GM18498 (cell line): ENCODE data around the gene TMEM117.

Source experiments
- ATAC-seq: cut with Tn5 transposase; IDR thresholded peaks from one replicate; pipeline ENCODE4 v1.9.1; 2021; ENCODE audit warnings: mild to moderate bottlenecking, moderate library complexity; ENCODE audit not compliant: unreplicated experiment

The TMEM117 gene

DNA sequence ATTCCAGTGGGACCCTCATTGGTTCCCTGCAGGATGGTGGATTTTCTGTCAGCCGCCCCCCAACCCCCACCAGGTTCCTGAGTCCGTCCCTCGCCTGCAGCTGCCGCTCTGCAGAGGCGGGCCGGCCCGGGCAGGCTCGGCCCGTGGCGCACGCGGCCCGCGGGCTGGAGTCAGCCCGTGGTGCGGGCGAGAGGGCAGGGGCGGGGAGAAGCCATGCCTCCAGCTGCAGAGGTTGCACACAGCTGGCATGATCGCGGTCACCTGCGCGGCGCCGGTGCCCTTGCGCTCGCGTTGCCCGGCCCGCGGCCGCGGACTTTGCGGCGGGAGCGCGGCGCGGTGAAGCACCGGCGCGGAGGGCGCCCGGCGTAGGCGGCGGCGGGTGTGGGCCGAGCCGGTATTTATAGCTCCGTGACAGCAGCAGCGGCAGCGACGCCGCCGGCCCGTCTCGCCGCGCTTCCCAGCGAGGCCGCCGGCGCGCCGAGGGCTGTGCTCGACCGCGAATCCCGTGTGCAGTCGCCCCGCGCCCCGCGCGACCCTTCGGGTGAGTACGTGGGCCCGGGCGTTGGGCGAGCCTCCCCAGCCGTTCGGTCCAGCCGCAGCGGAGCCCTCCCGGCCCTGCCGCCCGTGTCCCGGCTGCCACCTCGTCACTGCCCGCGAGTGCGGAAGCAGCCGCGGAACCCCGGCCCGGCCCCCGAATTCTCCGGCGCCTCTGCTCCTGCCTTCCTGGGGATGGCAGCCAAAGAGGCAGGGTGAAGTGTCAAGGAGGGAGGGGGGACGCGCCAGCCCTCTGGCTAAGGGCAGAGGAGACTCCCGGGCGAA lies at the start of gene TMEM117:
TSS of gene TMEM117 (plus strand) at position 426 of the 819 bp plus-strand sequence.
- peak; percentile 80 for ATAC-seq

DNA sequence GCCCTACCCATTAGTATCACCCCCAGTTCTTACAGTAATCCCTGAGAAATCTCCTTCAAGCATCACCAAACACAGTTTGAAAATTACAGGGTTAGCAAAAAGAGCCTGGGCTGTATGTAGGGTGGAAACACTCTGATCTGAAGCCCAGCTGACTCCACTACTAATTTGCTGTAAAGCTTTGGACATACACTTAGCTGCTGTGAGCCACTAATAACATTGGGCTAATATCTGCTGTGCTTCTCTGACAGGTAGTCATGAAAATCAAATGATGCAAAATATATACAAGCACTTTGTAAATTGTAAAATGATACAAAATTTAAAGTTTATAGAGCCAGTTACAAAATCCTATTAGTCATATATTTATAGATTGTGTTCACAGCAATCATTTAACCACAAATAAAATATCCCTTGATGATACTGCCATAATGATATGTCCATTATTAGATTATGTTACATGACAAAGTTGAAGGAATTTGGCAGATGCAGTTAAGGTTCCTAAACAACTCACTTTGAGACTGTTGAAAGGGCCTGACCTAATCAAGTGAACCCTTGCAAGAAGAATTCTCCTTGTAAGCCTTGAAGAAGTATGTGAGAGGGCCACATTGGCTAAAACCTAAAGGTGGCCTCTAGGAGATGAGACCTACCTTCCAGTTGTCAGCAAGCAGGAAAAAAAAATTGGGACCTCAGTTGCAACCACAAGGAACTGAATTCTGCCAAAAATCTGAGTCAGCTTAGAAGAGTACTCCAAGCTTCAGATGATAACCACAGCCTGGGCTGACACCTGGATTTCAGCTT lies 48.8 kb upstream of the TMEM117 start:
- no peak for ATAC-seq

DNA sequence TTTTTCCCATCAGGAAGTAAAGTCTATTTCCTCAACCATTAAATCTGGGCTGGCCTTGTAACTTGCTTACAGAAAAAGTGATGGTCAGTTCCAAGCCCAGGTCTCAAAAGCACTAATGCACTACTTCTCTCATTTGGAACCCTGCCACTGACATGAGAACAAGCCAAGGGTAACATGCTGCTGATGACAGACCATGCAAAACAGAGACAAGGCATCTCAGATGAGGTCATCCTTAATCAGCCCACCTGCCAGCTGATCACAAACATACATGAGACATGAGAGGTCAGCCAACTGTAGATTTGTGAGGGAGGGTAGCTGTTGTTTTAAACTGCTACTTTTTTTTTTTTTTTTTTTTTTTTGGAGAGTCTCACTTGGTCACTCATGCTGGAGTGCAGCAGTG lies 45.9 kb upstream of the TMEM117 start:
- no peak for ATAC-seq

DNA sequence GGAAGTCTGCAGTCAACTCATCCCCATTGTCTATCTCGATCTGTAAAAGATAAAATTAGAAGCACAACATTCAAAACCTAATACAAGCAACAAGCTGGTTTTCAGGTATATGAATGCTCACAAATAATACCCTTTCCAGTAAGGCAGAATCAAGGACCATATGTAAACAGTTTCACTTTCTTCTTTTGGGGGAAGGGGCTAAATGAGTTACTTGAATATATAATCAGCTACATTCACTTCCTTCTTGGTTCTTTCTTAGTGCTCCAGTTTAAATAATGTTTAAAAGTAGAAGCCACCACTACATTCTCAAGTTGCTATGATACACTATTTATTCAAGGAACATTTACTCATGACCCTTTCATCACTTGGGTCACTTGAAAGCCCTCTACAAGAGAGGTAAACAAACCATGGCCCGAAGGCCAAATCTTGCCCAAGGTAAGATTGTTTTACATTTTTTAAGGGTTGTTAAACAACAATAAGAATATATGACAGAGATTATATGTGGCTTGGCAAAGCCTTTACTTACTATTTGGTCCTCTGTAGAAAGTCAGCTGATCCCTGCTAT lies 40.1 kb upstream of the TMEM117 start:
- ATAC-seq, result no peak

DNA sequence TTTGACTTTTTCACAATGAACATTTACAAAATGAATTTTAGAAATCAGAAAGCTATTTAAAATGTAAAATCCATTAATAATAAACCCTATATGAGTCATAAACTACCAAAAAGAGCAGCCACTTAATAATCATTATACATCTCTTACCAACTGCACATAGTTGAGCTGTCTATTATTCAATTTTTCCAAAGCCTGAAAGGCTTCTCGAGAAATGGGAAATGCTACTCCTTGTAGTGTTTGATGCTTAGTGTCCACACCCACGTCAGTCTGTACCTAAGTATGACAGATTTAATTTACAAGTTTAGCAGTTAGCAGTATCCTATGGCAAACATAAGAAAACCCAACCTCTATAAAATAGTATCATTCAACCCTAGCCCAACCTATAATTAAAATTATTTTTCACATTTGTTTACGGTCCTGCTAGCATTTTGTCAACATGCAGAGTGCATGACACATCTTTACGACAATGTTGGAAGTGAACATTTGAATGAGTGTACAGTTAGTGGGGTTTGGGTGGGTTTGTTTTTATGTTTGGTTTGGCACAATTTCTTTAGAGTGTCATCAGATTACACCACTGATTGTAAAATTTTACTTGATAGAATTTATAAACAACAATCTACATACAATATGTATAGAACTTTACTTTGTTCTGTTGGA lies 38.2 kb upstream of the TMEM117 start:
- no peak for ATAC-seq

DNA sequence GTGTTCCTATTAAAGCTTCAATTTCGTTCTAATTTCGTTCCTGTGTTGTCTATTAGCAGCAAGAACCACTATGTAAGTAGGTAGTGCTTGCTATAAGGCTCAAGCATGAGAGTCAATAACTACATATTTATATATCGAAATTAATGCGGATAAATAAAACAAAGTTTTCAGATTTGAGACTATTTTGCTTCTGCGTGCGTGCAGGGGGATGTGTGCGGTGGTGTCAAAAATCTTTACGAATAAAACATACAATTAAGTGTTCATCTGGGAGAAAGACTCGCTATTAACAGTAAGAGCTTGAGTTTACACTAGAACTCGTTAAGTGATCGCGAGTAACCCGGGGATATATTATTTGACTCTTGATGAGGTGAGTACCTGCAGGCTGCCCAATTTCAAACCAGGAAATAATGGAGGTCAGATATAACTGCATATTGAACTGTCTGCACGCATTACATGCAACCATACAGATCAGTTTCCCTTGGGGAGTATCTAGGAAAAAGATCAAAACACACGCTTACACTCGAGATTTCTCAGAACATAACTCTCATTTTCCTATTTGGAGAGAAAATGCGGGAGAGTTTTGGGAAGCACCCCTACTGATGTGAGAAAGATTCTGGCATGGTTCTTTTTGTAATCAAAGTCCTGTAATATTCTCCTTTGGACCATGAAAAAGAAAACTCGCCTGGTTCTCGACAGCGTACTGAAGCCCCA lies 30.6 kb upstream of the TMEM117 start:
- no peak for ATAC-seq

DNA sequence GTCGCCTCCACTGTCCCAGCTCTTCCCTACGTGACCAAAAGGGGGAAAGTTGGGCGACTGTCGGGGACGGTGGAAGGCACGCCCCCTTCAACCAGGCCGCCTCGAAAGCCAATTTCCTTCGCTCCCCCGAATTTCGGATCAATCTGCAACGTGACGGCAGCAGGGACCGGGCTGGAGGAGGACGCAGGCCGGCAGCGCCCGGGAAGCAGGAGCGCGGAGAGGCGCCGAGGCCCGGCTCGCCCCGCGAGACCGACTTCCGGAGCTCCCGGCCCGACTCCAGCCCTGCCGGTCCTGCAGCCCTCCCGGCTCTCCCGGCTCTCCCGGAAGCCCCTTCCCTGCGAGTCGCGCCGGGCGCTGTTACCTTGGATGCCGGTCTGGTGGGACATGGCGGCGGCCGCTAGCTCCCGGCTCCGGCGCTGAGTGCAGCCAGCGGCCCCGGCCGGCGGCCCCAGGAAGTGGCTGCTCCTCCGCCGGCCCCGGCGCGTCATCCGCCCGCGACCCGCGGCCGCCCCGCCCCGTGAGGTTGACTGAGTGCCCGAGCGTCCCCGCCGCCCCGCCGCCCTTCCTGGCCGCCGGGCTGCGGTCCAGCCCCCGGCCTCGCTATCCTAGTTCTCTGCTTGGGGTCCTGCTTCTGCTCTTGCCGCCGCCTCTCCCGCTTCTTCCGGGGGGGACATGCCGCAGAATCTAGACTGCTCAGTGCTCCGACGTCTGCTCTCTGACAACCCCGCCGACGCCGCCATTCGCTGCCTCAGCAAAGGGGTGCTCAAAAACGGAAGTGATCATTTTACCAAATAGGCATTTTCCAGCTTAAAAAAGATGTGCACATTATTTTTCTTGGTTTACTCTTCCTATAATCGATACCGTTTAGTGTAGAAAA lies 29.8 kb upstream of the TMEM117 start, which contains the start of gene TWF1:
TSS of gene TWF1 (minus strand) at position 458 of the 877 bp plus-strand sequence. CDS start at position 386, 72 bp downstream.
- ATAC-seq, result peak; percentile 96

DNA sequence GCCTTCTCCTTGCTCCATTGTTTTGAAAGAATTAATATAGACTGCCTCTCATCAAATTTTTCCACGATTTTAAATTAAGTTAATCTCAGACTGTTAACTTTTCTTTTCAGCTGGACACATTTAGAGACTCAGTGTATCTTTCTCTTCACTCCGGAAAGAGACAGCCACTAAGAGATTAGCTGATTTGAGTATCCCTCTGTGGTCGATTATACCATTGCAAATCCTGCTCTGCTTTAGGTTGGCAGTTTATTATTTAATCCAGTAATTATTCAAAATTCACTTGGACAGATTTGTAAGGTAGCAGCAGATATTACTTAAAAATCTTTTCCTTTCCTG lies 29.2 kb upstream of the TMEM117 start:
- no peak for ATAC-seq

DNA sequence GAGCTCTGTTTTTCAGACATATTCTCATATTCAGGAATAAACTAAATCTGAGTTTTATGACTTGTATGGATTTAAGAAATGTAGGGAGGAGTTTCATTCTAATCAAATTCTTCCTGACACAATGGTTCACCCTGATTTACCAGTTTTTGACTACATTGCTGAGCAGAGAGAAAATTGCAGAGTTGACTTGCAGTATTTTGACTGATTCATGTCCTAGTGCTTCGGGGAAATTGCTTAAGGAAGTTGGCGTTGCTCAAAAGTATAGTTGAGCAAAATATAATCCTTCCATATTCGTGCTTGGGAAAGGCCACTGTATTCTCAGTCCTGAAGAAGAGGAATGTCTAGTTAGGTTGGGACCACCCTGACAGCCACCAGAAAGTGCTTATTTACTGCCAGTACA lies 28.5 kb upstream of the TMEM117 start:
- no peak for ATAC-seq

DNA sequence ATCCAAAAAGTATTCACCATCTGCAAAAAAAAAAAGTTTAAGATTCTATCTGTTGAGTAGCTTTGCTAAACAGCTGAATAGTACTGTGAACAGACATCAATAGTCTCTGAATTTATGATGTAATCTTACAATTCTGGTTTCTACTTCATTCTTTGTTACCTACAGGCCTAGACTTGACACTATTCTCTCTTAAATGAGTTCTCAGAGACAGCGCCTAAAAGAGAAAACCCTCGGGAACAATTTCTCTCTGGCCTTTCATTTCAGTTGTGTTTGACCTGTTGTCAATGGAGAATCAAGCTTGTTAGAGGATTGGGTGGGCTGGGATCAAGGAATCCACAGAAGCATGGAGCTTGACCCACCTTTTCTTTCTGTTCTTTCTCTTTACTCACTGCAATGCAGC lies 23.8 kb upstream of the TMEM117 start:
- no peak for ATAC-seq

DNA sequence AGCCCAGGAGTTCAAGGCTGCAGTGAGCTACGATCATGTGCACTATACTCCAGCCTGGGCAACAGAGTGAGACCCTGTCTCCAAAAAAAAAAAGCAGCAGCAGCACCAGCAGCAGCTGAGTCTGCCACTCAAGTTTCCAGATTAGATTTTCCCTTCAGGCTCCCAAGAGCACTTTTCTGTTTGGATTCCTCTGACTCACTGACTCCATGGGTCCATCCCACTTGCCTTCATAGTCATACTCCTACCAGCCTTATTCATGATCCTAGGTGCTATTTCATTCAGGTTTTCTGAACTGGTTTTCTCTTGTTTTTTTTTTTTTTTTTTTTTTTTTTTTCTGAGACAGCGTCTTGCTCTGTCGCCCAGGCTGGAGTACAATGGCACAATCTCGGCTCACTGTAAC lies 23.0 kb upstream of the TMEM117 start:
- ATAC-seq, result no peak

DNA sequence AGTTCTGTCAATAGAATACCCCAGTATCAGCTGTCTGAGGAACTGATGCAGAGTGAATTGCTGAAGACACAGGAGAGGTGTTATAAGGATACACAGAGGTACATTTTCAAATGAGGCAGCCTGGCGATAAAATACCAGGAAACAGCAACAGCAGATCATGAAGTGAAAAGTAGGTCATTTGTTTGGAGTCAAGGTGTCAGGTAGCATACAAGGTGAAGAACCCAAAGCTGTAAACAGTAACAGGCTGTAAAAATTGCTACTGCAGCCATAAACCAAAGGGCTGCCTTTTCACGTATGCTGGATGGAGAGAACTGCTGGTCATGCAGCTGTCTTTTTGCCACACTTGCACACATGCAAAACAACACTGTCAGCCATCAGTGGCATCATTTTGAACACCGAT lies 20.5 kb upstream of the TMEM117 start:
- no peak for ATAC-seq

DNA sequence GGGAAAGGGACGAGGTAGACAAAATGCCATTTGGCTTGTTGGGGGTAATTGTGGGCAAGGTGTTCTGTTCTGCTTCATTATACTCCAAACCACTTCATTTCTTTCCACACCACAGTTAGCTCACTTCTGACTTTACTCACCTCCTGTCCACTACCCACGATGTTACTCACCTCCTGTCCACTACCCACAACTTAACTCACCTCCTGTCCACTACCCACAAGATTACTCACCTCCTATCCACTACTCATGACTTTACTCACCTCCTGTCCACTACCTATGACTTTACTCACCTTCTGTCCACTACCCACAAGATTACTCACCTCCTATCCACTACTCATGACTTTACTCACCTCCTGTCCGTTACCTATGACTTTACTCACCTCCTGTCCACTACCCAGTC lies 19.7 kb upstream of the TMEM117 start:
- ATAC-seq, result no peak

DNA sequence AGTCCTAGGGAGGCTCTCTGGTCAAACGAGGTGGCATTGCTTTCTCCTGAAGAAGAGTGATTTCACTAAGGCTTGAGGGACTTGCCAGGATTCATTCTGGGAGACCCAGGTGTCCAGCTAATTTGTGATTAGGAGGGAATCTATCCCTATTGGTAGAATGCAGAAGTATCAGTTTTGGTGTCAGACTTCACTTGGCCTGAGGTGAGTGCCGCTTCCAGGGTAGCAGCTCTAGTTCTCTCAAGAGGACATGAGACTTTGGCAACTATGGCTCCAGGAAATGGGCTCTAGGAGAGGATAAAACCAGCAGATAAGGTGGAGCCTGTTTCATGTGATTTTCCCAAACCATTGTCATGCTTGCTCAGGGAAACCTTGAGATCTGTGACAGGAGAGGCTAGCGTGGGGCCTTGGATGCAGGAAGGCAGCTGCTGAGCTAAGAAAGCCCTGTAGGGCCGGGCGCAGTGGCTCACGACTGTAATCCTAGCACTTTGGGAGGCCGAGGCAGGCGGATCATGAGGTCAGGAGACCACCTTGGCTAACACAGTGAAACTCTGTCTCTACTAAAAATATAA lies 11.6 kb upstream of the TMEM117 start:
- no peak for ATAC-seq

DNA sequence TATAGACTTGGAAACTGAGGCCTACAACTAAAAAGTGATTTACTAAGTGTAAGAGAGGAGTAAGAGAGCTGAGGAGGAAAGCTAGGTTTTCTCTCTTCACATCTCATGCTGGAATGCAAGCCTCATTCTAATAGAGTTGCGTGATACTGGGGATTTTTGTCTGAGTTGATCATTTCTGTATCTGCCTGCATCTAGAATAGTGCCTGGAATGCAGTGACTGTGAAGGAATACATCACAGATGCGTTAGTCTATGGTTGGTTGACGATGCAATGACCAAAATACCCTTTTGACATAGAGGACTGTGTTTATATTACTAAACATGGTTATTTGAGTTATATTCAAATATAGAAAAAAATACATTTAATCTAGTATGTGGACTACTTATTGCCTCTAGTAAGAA lies 9.2 kb upstream of the TMEM117 start:
- no peak for ATAC-seq

DNA sequence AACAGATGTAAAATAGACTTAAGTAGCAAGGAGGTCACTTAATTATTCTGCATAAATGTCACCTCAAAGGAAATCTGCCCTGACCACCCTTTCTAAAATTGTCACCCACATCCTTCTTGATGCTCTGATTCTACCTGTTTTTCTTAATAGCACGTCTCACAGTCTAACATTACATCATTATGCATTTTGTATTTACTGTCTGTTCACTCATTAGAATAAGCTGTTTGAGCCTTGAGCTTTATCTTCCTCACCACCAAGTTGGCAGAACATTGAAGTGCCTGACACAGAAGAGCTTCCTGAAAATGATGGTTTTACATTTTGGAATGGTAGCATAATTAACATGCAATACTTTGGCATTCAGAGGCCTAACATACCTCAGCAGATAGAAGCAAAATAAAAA lies 8.8 kb upstream of the TMEM117 start:
- ATAC-seq, result no peak

DNA sequence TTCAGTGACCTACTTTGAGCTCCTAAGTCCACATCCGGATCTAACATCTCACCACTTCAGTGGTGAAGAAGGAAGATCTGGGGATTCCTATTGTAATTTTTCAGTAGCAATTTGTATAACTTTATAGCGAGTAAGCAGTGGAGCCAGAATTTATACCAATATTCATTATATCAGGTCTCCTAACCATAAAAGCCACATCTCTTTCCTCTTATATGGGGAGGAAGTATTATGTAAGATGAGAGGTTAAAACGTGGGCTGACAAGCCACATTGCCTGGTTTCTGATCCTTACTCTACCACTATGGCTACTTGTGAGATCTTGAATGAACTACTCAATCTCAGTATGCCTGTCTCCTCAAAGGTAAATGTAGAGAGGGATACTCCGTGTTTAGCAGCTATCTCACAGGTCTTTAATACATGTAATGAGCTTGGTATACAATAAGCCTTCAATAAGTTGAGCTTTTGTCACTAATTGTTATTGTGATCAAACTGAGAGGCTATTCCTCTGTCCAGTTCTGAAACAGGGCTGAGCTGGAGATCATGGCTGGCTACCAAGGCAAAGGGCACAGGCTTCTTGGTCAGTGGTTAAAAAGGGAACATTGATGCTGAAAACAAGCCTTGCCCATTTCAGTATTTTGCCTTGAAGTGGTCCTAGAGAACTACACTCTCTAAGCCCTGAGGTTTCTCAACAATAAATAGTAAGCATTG lies 3.3 kb upstream of the TMEM117 start:
- ATAC-seq, result no peak

DNA sequence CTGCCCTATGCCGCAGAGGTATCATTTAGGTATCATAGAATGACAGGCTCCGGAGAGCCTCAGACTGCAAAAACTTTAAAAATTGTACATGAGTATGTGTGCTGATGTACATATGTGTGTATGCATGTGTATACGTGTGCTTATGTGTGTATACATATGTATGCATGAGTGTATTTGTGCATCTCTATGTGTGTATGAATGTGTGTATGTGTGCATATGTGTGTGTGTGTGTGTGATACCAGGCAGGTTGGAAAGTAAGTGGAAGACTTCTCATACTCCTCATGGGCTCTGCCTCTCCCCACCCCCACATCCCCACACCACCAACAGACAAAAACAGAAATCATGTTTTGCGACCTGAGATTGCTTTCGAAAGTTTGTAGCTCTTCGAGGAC lies 621 bp upstream of the TMEM117 start:
- ATAC-seq, result peak; percentile 15

DNA sequence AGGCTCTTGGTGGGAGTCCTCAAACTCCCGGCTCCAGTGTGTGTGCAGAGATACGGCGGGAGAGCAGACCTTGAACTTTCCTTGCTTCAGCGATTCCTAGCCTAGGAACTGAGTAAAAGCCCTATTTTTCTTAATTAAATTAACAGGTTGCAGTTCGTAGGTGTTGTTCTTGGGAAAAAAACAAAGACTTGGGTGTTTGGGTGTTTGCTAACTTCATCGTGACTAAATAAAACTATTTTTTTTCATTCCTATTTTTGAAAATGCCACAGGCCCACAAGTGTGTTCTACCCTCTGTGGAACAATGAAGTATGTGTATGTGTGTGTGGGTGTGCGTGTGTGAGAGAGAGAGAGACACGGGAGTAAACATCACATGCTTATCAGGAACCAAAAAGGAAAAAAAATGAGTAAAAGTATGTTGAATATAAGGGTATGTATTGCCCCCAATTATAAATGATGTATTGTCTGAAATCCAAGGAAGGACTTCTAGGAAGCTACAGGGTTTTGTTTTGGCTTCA lies 651 bp downstream of the TMEM117 start:
- peak; percentile 25 for ATAC-seq
